Stomach (tissue), 9 donors: ENCODE data around the gene WDR70. TPM values are rescaled to one million over a fixed set of nuclear protein-coding genes. Genes with fewer than 3 reads are reported as not detected.
"Not testable (repeated sequence)": the region's sequence is repeated elsewhere in the genome, so short reads cannot be mapped to it uniquely, and the experiment has no call there.

Source experiments
- DNase-seq, 2 donors: peaks; one replicate each; pipeline versions ENCODE4 v3.0.0 to v3.0.0-alpha.2; 2013 to 2019
- H3K27ac ChIP-seq, 5 donors: fragments of 200-600 bp in 4 of 5; sonication (generic) in 4 of 5; one replicate each; pipeline ENCODE4 v1.5.1; 2013 to 2019; ENCODE audit warnings: mild to moderate bottlenecking in 1 of 5, moderate library complexity in 1 of 5
- H3K27me3 ChIP-seq, 3 donors: fragments of 200-600 bp; sonication (generic); one replicate each; pipeline ENCODE4 v1.5.1; 2017 to 2019; ENCODE audit warnings: mixed run types in 1 of 3
- H3K36me3 ChIP-seq, 4 donors: fragments of 200-600 bp; sonication (generic); 1 replicate in 3 of 4; 2 replicates in 1 of 4; pipeline ENCODE4 v1.5.1; 2016 to 2019
- H3K4me1 ChIP-seq, 4 donors: fragments of 200-600 bp; sonication (generic); one replicate each; pipeline ENCODE4 v1.5.1; 2016 to 2019
- H3K4me3 ChIP-seq, 4 donors: fragments of 200-600 bp; sonication (generic) in 3 of 4; one replicate each; pipeline ENCODE4 v1.5.1; 2016 to 2019; ENCODE audit warnings: mild to moderate bottlenecking in 1 of 4
- H3K9me3 ChIP-seq, 4 donors: fragments of 200-600 bp; sonication (generic); one replicate each; pipeline ENCODE4 v1.5.1; 2016 to 2019
- EP300 ChIP-seq: sonication (generic); formaldehyde crosslinking; IDR thresholded peaks from one replicate; pipeline ENCODE4 v1.6.1; 2017; ENCODE audit warnings: antibody characterized with exemption
- POLR2A ChIP-seq, 4 donors: fragments of 450-650 bp; IDR thresholded peaks; one replicate each; pipeline ENCODE4 v1.6.1; 2016; ENCODE audit warnings: antibody characterized with exemption in 4 of 4, control low read depth in 2 of 4, mild to moderate bottlenecking in 1 of 4, moderate library complexity in 1 of 4
- POLR2AphosphoS5 ChIP-seq, 3 donors: sonication (generic); formaldehyde crosslinking; IDR thresholded peaks; one replicate each; pipeline ENCODE4 v1.6.1; 2016; ENCODE audit warnings: antibody characterized with exemption in 3 of 3
- WGBS, 5 donors: extraction: QIAGEN DNeasy Blood & Tissue Kit in 3 of 5; methylation state at CpG; one replicate each; pipeline versions ENCODE4 v1.1.5 to v1.1.7; 2013 to 2018; 5-methylcytosine and 5-hydroxymethylcytosine counted together
- intact Hi-C: fragments of 100-400 bp; cut with DNase I; formaldehyde crosslinking; loops from one replicate; pipeline ENCODE4 v1.15.1; 2023; ENCODE audit warnings: low total_unique reads
- polyA plus RNA-seq, 3 donors: library from polyadenylated mRNA; stranded (reverse); fragments of 200-250 nt; gene quantifications; one replicate each; pipeline ENCODE4 v1.2.3, GENCODE V29; 2013
- total RNA-seq, 5 donors: library from RNA; depleted of rRNA; stranded (reverse); fragments of >200 nt; gene quantifications; one replicate each; pipeline versions ENCODE4 v1.1.0 to v1.2.3, GENCODE V29; 2014 to 2016
- TF ChIP-seq, protein P1 (sequence below), 7 experiments: fragments of 450-650 bp in 4 of 7; fragments of 200-600 bp in 3 of 7; sonication (generic) in 3 of 7; IDR thresholded peaks; one replicate each; pipeline ENCODE4 v1.5.1; 2016 to 2019; ENCODE audit warnings: antibody characterized with exemption in 7 of 7, control low read depth in 2 of 7, mild to moderate bottlenecking in 1 of 7
- donor health status: healthy with polysubstance abuse.
- donor health status: Bipolar disorder and iron deficiency.
- donor health status: healthy.

WDR70 gene
- total and polyA plus RNA-seq, 8 donors: 13.0 to 131 (median 35.0) TPM

DNA sequence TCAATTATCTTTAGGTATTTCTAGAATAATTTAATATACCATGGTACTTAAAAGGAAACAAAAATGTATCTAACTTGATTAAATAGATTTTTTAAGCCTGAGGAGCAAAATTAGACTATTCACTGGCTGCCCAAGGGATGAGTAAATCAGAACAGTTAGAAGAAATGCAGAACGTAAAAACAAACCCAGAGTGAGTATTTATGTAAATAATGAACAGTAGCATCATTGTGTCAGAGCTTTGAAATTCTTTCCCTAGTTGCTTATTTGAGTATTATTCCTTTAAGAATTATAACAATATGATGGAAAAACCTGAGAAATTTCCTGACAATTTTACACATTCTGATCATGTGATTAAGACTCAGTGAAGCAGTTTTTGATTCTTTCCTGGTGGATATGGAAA is 259.8 kb downstream of the WDR70 start:
- no peak for TF ChIP-seq POLR2A (IDR thresholded peaks at IDR 0.05)
- TF ChIP-seq, protein P1, sequence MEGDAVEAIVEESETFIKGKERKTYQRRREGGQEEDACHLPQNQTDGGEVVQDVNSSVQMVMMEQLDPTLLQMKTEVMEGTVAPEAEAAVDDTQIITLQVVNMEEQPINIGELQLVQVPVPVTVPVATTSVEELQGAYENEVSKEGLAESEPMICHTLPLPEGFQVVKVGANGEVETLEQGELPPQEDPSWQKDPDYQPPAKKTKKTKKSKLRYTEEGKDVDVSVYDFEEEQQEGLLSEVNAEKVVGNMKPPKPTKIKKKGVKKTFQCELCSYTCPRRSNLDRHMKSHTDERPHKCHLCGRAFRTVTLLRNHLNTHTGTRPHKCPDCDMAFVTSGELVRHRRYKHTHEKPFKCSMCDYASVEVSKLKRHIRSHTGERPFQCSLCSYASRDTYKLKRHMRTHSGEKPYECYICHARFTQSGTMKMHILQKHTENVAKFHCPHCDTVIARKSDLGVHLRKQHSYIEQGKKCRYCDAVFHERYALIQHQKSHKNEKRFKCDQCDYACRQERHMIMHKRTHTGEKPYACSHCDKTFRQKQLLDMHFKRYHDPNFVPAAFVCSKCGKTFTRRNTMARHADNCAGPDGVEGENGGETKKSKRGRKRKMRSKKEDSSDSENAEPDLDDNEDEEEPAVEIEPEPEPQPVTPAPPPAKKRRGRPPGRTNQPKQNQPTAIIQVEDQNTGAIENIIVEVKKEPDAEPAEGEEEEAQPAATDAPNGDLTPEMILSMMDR (IDR thresholded peaks at IDR 0.05): no peak
- no peak for TF ChIP-seq EP300
- no peak for TF ChIP-seq POLR2AphosphoS5 (IDR thresholded peaks at IDR 0.05)
- intact Hi-C loops: no loop called here
- WGBS, 5 donors: 72 to 87% (median 73%) methylated on average over 1 of the region's 1 CpG

DNA sequence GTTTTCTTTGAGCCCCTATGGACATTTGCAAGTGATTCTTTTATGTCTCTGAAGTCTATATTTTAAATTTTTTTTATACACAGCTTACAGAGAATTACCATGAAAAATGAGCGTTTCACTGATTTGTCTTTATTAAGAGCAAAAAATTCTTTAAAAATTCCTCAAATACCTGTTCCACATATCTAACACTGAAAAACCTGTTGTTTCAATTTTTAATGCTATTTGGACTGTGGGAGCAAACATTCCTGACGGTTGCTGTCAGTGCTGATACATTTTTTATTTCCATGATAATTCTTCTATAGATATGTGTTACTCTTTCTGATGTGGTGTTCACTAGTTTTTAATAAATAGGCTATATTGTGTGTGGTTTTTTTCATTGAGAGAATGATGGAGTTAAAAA is 261.0 kb downstream of the WDR70 start:
- intact Hi-C loops: no loop called here
- Histone ChIP-seq H3K27me3 (no peaks in the 10 kb centered on the region), H3K4me1 (no peaks in the 10 kb centered on the region), H3K4me3 (no peak overlapping the region), H3K9me3 (peaks cover 0 to 2% (median under 1%) of the 10 kb centered on the region in 4 donors), H3K36me3 (no peaks in the 10 kb centered on the region), H3K27ac (no peak overlapping the region)
- DNase-seq: no peak
- TF ChIP-seq POLR2AphosphoS5 (IDR thresholded peaks at IDR 0.05): no peak
- TF ChIP-seq, protein P1 (IDR thresholded peaks at IDR 0.05): no peak
- no peak for TF ChIP-seq POLR2A (IDR thresholded peaks at IDR 0.05)
- TF ChIP-seq EP300: no peak
- 77 to 95% (median 92%) methylated on average over 2 of the region's 2 CpGs for WGBS, 5 donors

More for the DNA sequence above, 259.8 kb downstream of the WDR70 start:
- Histone ChIP-seq H3K27me3 (no peaks in the 10 kb centered on the region), H3K9me3 (no peaks in the 10 kb centered on the region), H3K4me1 (no peaks in the 10 kb centered on the region), H3K27ac (no peak overlapping the region), H3K36me3 (no peaks in the 10 kb centered on the region), H3K4me3 (no peak overlapping the region)
- no peak for DNase-seq

DNA sequence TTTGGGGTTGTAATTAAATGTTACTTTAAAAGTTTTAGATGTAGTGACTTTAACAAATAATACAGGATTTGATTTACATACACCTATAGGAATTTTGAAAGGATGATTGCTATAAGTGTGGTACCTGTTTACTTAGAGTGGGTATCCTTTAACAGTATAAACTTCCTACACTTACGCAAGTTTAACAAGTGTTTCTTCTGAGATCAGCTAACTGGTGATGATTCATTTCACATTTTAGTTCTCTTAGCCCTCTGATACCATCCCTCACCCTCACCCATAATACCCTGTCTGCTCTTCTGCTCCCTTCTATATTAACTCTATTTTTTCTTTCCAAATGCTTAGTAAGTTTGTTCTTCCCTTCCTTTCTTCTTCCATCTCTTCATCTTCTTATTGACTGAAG is 262.8 kb downstream of the WDR70 start:
- no peaks in the 10 kb centered on the region for H3K4me1 ChIP-seq
- intact Hi-C loops: no loop called here
- peaks cover 0 to 10% (median 5%) of the 10 kb centered on the region in 4 donors for H3K9me3 ChIP-seq
- no peaks in the 10 kb centered on the region for H3K36me3 ChIP-seq
- H3K4me3 ChIP-seq: no peak overlapping the region
- no peak for DNase-seq
- no peak overlapping the region for H3K27ac ChIP-seq
- H3K27me3 ChIP-seq: no peaks in the 10 kb centered on the region
- 12 to 96% (median 59%) methylated on average over 1 of the region's 1 CpG for WGBS, 5 donors
- no peak for TF ChIP-seq POLR2AphosphoS5 (IDR thresholded peaks at IDR 0.05)
- no peak for TF ChIP-seq EP300
- TF ChIP-seq, protein P1 (IDR thresholded peaks at IDR 0.05): no peak
- TF ChIP-seq POLR2A (IDR thresholded peaks at IDR 0.05): no peak

DNA sequence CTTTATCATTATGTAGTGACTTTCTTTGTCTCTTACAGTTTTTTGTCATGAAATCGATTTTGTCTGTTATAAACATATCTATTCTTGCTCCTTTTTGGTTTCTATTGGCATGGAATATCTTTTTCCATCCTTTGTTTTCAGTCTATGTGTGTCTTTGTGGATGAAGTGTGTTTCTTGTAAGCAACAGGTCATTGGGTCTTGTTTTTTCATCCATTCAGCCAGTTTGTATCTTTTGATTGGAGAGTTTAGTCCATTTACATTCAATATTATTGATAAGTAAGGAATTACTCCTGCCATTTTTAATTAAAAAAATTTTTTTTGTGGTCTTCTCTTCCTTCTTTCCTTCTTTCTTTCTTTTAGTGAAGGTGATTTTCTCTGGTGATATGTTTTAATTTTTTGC is 266.6 kb downstream of the WDR70 start:
- no peak for DNase-seq
- TF ChIP-seq EP300: no peak
- TF ChIP-seq POLR2AphosphoS5 (IDR thresholded peaks at IDR 0.05): no peak
- TF ChIP-seq POLR2A (IDR thresholded peaks at IDR 0.05): no peak
- TF ChIP-seq, protein P1 (IDR thresholded peaks at IDR 0.05): no peak
- H3K27me3 ChIP-seq: no peaks in the 10 kb centered on the region
- no peaks in the 10 kb centered on the region for H3K4me1 ChIP-seq
- H3K4me3 ChIP-seq: no peak overlapping the region
- 91 to 100% (median 96%) methylated on average over 1 of the region's 1 CpG for WGBS, 5 donors
- no peak overlapping the region for H3K27ac ChIP-seq
- H3K9me3 ChIP-seq: peaks cover 0 to 10% (median 5%) of the 10 kb centered on the region in 4 donors
- no peaks in the 10 kb centered on the region for H3K36me3 ChIP-seq
- intact Hi-C loops: no loop called here

DNA sequence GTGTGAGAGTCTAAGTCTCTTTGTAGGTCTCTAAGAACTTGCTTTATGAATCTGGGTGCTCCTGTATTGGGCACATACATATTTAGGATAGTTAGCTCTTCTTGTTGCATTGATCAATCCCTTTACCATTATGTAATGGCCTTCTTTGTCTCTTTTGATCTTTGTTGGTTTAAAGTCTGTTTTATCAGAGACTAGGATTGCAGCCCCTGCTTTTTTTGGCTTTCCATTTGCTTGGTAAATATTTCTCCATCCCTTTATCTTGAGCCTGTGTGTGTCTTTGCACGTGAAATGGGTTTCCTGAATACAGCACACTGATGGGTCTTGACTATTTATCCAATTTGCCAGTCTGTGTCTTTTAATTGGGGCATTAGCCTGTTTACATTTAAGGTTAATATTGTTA is 275.4 kb downstream of the WDR70 start:
- H3K4me3 ChIP-seq, H3K36me3 ChIP-seq, intact Hi-C loops, H3K27ac ChIP-seq, H3K9me3 ChIP-seq, H3K27me3 ChIP-seq, H3K4me1 ChIP-seq, DNase-seq: not testable (repeated sequence)
- WGBS, 5 donors: 34 to 64% (median 48%) methylated on average over 1 of the region's 1 CpG
